IMR-90 (cell line): ENCODE results near the gene SLC9A9. TPM values are rescaled to one million over a fixed set of nuclear protein-coding genes. Genes with fewer than 3 reads are reported as not detected.

ENCODE experiments used
- ATAC-seq: fragments of 200-7000 bp; cut with Tn5 transposase; 2 replicates; pipeline ENCODE4 v1.9.1; 2020; ENCODE audit warnings: low read depth, mild to moderate bottlenecking, moderate library complexity
- BruUV-seq: library from RNA; stranded (reverse); fragments of 400-500 nt; replicated peaks from 2 replicates; lab custom pipeline; 2021; lab: Mats Ljungman, UMichigan
- CTCF ChIA-PET: fragments of 300-600 bp; formaldehyde crosslinking; extraction: SDS; loops from one replicate; lab custom pipeline; 2021; ENCODE audit warnings: antibody characterized with exemption; lab: Yijun Ruan, JAX
- POLR2A ChIA-PET: fragments of 300-600 bp; sonication (Branson Sonifier 250); formaldehyde crosslinking; loops from one replicate; lab custom pipeline; 2022; ENCODE audit warnings: antibody characterized with exemption; ENCODE audit not compliant: unreplicated experiment; lab: Charles Lee
- DNase-seq: peaks from one replicate; pipeline ENCODE4 v3.0.0; 2013
- H2AFZ ChIP-seq: replicated peaks from 2 replicates; pipeline ENCODE3; 2013; ENCODE audit warnings: low read length, mild to moderate bottlenecking; ENCODE audit not compliant: poor library complexity
- H2AK5ac ChIP-seq: 2 replicates; pipeline ENCODE4 v1.6.1; 2013; ENCODE audit warnings: low read depth, low read length, inconsistent platforms
- H2AK9ac ChIP-seq: replicated peaks from 2 replicates; pipeline ENCODE3; 2013; ENCODE audit warnings: mild to moderate bottlenecking, low read depth, low read length, moderate library complexity; ENCODE audit not compliant: poor library complexity
- H2BK120ac ChIP-seq: 2 replicates; pipeline ENCODE4 v1.6.1; 2013; ENCODE audit warnings: low read depth, low read length, inconsistent platforms
- H2BK15ac ChIP-seq: 3 replicates; pipeline ENCODE4 v1.6.1; 2013; ENCODE audit warnings: low read depth, low read length, inconsistent platforms
- H2BK20ac ChIP-seq: 2 replicates; pipeline ENCODE4 v1.6.1; 2013; ENCODE audit warnings: low read depth, mild to moderate bottlenecking, inconsistent platforms, low read length, moderate library complexity
- H2BK5ac ChIP-seq: 2 replicates; pipeline ENCODE4 v1.6.1; 2013; ENCODE audit warnings: mild to moderate bottlenecking, low read depth, low read length, inconsistent platforms; ENCODE audit not compliant: poor library complexity, severe bottlenecking
- H3K14ac ChIP-seq: replicated peaks from 2 replicates; pipeline ENCODE4 v1.6.1; 2013; ENCODE audit warnings: low read depth, low read length, inconsistent platforms
- H3K18ac ChIP-seq: 2 replicates; pipeline ENCODE4 v1.6.1; 2013; ENCODE audit warnings: low read depth, low read length, control low read depth
- H3K23ac ChIP-seq: 2 replicates; pipeline ENCODE4 v1.6.1; 2013; ENCODE audit warnings: low read depth, low read length, inconsistent platforms
- H3K27ac ChIP-seq: 2 replicates; pipeline ENCODE4 v1.5.1; 2013; ENCODE audit warnings: mild to moderate bottlenecking, control low read depth, low read length; ENCODE audit not compliant: insufficient read depth
- H3K27me3 ChIP-seq: 2 replicates; pipeline ENCODE4 v1.6.1; 2013; ENCODE audit warnings: low read length; ENCODE audit not compliant: control insufficient read depth, insufficient read depth
- H3K36me3 ChIP-seq: 2 replicates; pipeline ENCODE4 v1.6.1; 2013; ENCODE audit warnings: low read length, mixed read lengths; ENCODE audit not compliant: control insufficient read depth, insufficient read depth
- H3K4ac ChIP-seq: 2 replicates; pipeline ENCODE4 v1.6.1; 2013; ENCODE audit warnings: low read depth, low read length, inconsistent platforms
- H3K4me1 ChIP-seq: 2 replicates; pipeline ENCODE4 v1.6.1; 2013; ENCODE audit warnings: low read length, mixed read lengths; ENCODE audit not compliant: control insufficient read depth, insufficient read depth
- H3K4me2 ChIP-seq: 2 replicates; pipeline ENCODE4 v1.6.1; 2013; ENCODE audit warnings: low read depth, mild to moderate bottlenecking, control low read depth, low read length, moderate library complexity
- H3K4me3 ChIP-seq: 2 replicates; pipeline ENCODE4 v1.5.1; 2013; ENCODE audit warnings: low read depth, mild to moderate bottlenecking, control low read depth, low read length, moderate library complexity; ENCODE audit not compliant: insufficient read depth
- H3K56ac ChIP-seq: 2 replicates; pipeline ENCODE4 v1.6.1; 2013; ENCODE audit warnings: low read length, inconsistent platforms; ENCODE audit not compliant: insufficient read depth; ENCODE audit errors: extremely low read depth
- H3K79me1 ChIP-seq, 2 experiments: 2 replicates each; pipeline ENCODE4 v1.6.1; 2013; ENCODE audit warnings: low read length in 2 of 2, inconsistent platforms in 1 of 2, low read depth in 1 of 2
- H3K9ac ChIP-seq: 2 replicates; pipeline ENCODE4 v1.6.1; 2013; ENCODE audit warnings: low read depth, low read length, control low read depth
- H3K9me1 ChIP-seq: 2 replicates; pipeline ENCODE4 v1.6.1; 2013; ENCODE audit warnings: low read length, inconsistent platforms; ENCODE audit not compliant: insufficient read depth
- H3K9me3 ChIP-seq: 2 replicates; pipeline ENCODE4 v1.6.1; 2013; ENCODE audit warnings: low read length; ENCODE audit not compliant: control insufficient read depth, insufficient read depth
- H4K20me1 ChIP-seq: 2 replicates; pipeline ENCODE4 v1.6.1; 2013; ENCODE audit warnings: low read length, inconsistent platforms; ENCODE audit not compliant: insufficient read depth
- H4K5ac ChIP-seq: 2 replicates; pipeline ENCODE4 v1.6.1; 2013; ENCODE audit warnings: mild to moderate bottlenecking, low read depth, low read length, control low read depth
- H4K8ac ChIP-seq, 2 experiments: 2 replicates each; pipeline ENCODE4 v1.6.1; 2013; ENCODE audit warnings: low read depth in 2 of 2, low read length in 2 of 2, control low read depth in 1 of 2, inconsistent platforms in 1 of 2
- H4K91ac ChIP-seq: 2 replicates; pipeline ENCODE4 v1.6.1; 2013; ENCODE audit warnings: low read depth, low read length, inconsistent platforms; ENCODE audit not compliant: insufficient read depth
- CEBPB ChIP-seq: IDR thresholded peaks from 2 replicates; pipeline ENCODE4 v1.6.1; 2012; ENCODE audit warnings: low read depth, low read length, improper control_type of control experiment
- FOS ChIP-seq: fragments of 150-350 bp; IDR thresholded peaks from 2 replicates; pipeline ENCODE4 v1.6.1; 2016; ENCODE audit warnings: low read depth, low read length
- SMC3 ChIP-seq: fragments of 150-350 bp; IDR thresholded peaks from 2 replicates; pipeline ENCODE4 v1.6.1; 2016; ENCODE audit warnings: low read depth, mild to moderate bottlenecking, antibody characterized with exemption, low read length, moderate library complexity
- WGBS, 2 experiments: methylation state at CpG; one replicate each; pipeline versions ENCODE4 v1.1.5 to v1.1.7; 2013; ENCODE audit warnings: missing lambda C conversion rate in 2 of 2; ENCODE audit not compliant: insufficient read length in 1 of 2; ENCODE audit errors: extremely low coverage in 2 of 2; 5-methylcytosine and 5-hydroxymethylcytosine counted together
- dilution Hi-C: fragments of 300-500 bp; cut with HindIII; formaldehyde crosslinking; loops from one replicate; pipeline ENCODE4 v1.14.3; 2018; ENCODE audit warnings: low sequenced_read_pairs; ENCODE audit not compliant: unreplicated experiment
- in situ Hi-C: fragments of 300-500 bp; cut with MboI; formaldehyde crosslinking; loops from 3 replicates; pipeline ENCODE4 v1.14.3; 2019; ENCODE audit warnings: low sequenced_read_pairs, inconsistent platforms, mixed read lengths
- intact Hi-C: fragments of 100-400 bp; cut with micrococcal nuclease; formaldehyde crosslinking; loops from 2 replicates; pipeline ENCODE4 v1.10.0; 2022
- polyA plus RNA-seq, 3 experiments: library from polyadenylated mRNA; depleted of rRNA; stranded (reverse); fragments of >200 nt; gene quantifications; 2 replicates each; pipeline ENCODE4 v1.2.3, GENCODE V29; 2012; ENCODE audit warnings: low replicate concordance in 1 of 3
- total RNA-seq: library from RNA; depleted of rRNA; stranded (reverse); fragments of >200 nt; gene quantifications from 2 replicates; pipeline ENCODE4 v1.2.3, GENCODE V29; 2012
- TF ChIP-seq, protein P1 (sequence below): fragments of 150-350 bp; IDR thresholded peaks from 2 replicates; pipeline ENCODE4 v1.6.1; 2017; ENCODE audit warnings: mild to moderate bottlenecking, antibody characterized with exemption, low read length, low read depth

The SLC9A9 gene
- total and polyA plus RNA-seq, 2 of the 4 experiments (the other 2 are of a cell fraction): 1.4 to 2.3 TPM

- DNase-seq: no peak
- H3K23ac ChIP-seq: no peak overlapping the region
- H2BK15ac ChIP-seq: no peak overlapping the region
- H3K4me1 ChIP-seq: no peaks in the 10 kb centered on the region
- no peak overlapping the region for H2BK5ac ChIP-seq
- H3K27me3 ChIP-seq: no peaks in the 10 kb centered on the region; the same call in 1 of the 2 replicates
- H3K18ac ChIP-seq: no peak overlapping the region
- no TSS peak for BruUV-seq
- no peaks in the 10 kb centered on the region for H3K9me1 ChIP-seq
- no peaks in the 10 kb centered on the region for H3K36me3 ChIP-seq
- H3K9me3 ChIP-seq: no peaks in the 10 kb centered on the region
- TF ChIP-seq, protein P1, sequence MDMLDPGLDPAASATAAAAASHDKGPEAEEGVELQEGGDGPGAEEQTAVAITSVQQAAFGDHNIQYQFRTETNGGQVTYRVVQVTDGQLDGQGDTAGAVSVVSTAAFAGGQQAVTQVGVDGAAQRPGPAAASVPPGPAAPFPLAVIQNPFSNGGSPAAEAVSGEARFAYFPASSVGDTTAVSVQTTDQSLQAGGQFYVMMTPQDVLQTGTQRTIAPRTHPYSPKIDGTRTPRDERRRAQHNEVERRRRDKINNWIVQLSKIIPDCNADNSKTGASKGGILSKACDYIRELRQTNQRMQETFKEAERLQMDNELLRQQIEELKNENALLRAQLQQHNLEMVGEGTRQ: no peak
- TF ChIP-seq SMC3 (no peak), CEBPB (no peak), FOS (no peak)
- no peak overlapping the region for H3K27ac ChIP-seq
- 86% methylated on average over 2 of the region's 9 CpGs; no CpG with 5 or more reads in 1 of the 2 experiments for WGBS, 2 experiments
- POLR2A ChIA-PET: no interaction called here
- H3K56ac ChIP-seq: no peak overlapping the region
- no peaks in the 10 kb centered on the region for H3K79me1 ChIP-seq
- ATAC-seq: no peak
- H2AK9ac ChIP-seq: no peak overlapping the region
- in situ Hi-C loops (no loop called here), dilution Hi-C loops (no loop called here), intact Hi-C loops (no loop called here)
- H4K20me1 ChIP-seq: no peaks in the 10 kb centered on the region
- H3K4me3 ChIP-seq: no peak overlapping the region
- H2BK120ac ChIP-seq: no peak overlapping the region
- H3K4me2 ChIP-seq: no peak overlapping the region
- H2AK5ac ChIP-seq: no peak overlapping the region
- no peak overlapping the region for H2AFZ ChIP-seq
- H3K9ac ChIP-seq: no peak overlapping the region
- no peak overlapping the region for H4K8ac ChIP-seq
- H3K14ac ChIP-seq: no peak overlapping the region
- H4K5ac ChIP-seq: no peak overlapping the region
- no peak overlapping the region for H2BK20ac ChIP-seq
- no peak overlapping the region for H4K91ac ChIP-seq
- CTCF ChIA-PET: no interaction called here
- H3K4ac ChIP-seq: no peak overlapping the region
Observed at GRCh38 chr3:143244516-143245063, 603.7 kb downstream of the SLC9A9 start.
